ENCODE results near the gene ALAD. TPM values are rescaled to one million over a fixed set of nuclear protein-coding genes. Genes with fewer than 3 reads are reported as not detected.

The ALAD gene
- total and polyA plus RNA-seq, 2 of the 8 experiments (the other 6 are each of a cell fraction or from before 2014, with no cell fraction given) = 8.2 to 15.3 TPM

- peak overlapping the region; percentile 75 to 89 (median 76) for H3K4me3 ChIP-seq (ENCODE audit: extremely low read depth in 1 of 4, insufficient read depth in 2 of 4, low read depth in 3 of 4, low read length in 4 of 4)
- ChIA-PET CTCF (ENCODE audit: partially characterized antibody) (interaction anchor here (0.5 to 2.5 kb wide), 8 partner anchors 9 to 239 kb away, joined by 3 to 11 read pairs (median 4); partner anchors contain the start of genes CDC26 and PRPF4), POLR2A (ENCODE audit: partially characterized antibody) (interaction anchor here (1.0 to 2.8 kb wide), 7 partner anchors 8 to 47 kb away, joined by 3 to 11 read pairs (median 4); partner anchors contain the start of gene WDR31)
- peaks cover 0 to 14% (median 2%) of the 10 kb centered on the region in 4 experiments; a peak in 5 of 7 replicates for H3K27me3 ChIP-seq (replicated peaks in 1 of 4; ENCODE audit: control insufficient read depth in 3 of 4, extremely low read depth in 1 of 4, insufficient read depth in 3 of 4, low read length in 3 of 4)
- peaks cover 5 to 14% (median 10%) of the 10 kb centered on the region in 4 experiments for H3K4me1 ChIP-seq (replicated peaks in 1 of 4; ENCODE audit: control insufficient read depth in 3 of 4, insufficient read depth in 4 of 4, low read length in 3 of 4)
- FAIRE-seq (no peak), DNase-seq (ENCODE audit: low read depth in 1 of 2, low spot score in 2 of 2) (peak in 1 of 2 experiments; percentile 53)
- H2BK12ac ChIP-seq (ENCODE audit: low read depth, low read length) = no peak overlapping the region
- WGBS, 2 experiments (ENCODE audit: extremely low coverage in 1 of 2, insufficient coverage in 1 of 2, insufficient read length in 1 of 2, insufficient replicate concordance in 2 of 2, low coverage in 1 of 2, low lambda C conversion rate in 2 of 2, missing lambda C conversion rate in 1 of 2) = 21% methylated on average over 11 of the region's 13 CpGs; no CpG with 5 or more reads in 1 of the 2 experiments
- no peaks in the 10 kb centered on the region; the same call in none of the 2 replicates for H3K79me1 ChIP-seq (ENCODE audit: low read depth, low read length)
- H2BK20ac ChIP-seq (ENCODE audit: low read length) = no peak overlapping the region
- H3K18ac ChIP-seq (ENCODE audit: extremely low read depth, low read length) = no peak overlapping the region
- no peak overlapping the region for H4K5ac ChIP-seq (ENCODE audit: insufficient read length, low read depth, low read length)
- H2BK5ac ChIP-seq (ENCODE audit: low read depth, low read length) = no peak overlapping the region
- H3K79me2 ChIP-seq (ENCODE audit: control insufficient read depth in 1 of 2, insufficient read depth in 2 of 2, low read length in 2 of 2) = no peaks in the 10 kb centered on the region
- no peak overlapping the region for H3K27ac ChIP-seq (ENCODE audit: low read depth, low read length)
- no peak overlapping the region for H3K4ac ChIP-seq (replicated peaks; ENCODE audit: insufficient read length, low read depth, low read length)
- no peak overlapping the region for H2BK120ac ChIP-seq (replicated peaks; ENCODE audit: low read depth, low read length)
- H3K4me2 ChIP-seq (ENCODE audit: insufficient read depth in 1 of 2, low read depth in 2 of 2, low read length in 2 of 2) = peak overlapping the region; percentile 56 to 86
- H3K23me2 ChIP-seq (ENCODE audit: low read depth, low read length) = peaks cover 11% of the 10 kb centered on the region; the same call in 1 of the 2 replicates
- no peak overlapping the region for H2AK5ac ChIP-seq (ENCODE audit: low read depth, low read length)
- peaks cover 0 to 2% of the 10 kb centered on the region in 2 experiments for H4K20me1 ChIP-seq (replicated peaks in 1 of 2; ENCODE audit: control insufficient read depth in 1 of 2, insufficient read depth in 2 of 2, low read length in 2 of 2)
- no peak overlapping the region for H2BK15ac ChIP-seq (ENCODE audit: low read length)
- no peak overlapping the region for H4K8ac ChIP-seq (ENCODE audit: extremely low read depth, insufficient read depth, low read length)
- peak overlapping the region; percentile 27 for H2AFZ ChIP-seq (ENCODE audit: low read length)
- H3K14ac ChIP-seq (ENCODE audit: insufficient read length) = no peak overlapping the region
- TF ChIP-seq RXRA (IDR thresholded peaks at IDR 0.05; ENCODE audit: insufficient read depth, low read depth, low read length) (no peak), KDM1A (IDR thresholded peaks at IDR 0.05; ENCODE audit: borderline replicate concordance, low read length) (peak; percentile 24; the same call in 1 of the 2 replicates)
- no peaks in the 10 kb centered on the region for H3K36me3 ChIP-seq (ENCODE audit: control insufficient read depth in 2 of 4, insufficient read depth in 4 of 4, low read length in 3 of 4)
- no peak overlapping the region for H4K91ac ChIP-seq (replicated peaks; ENCODE audit: insufficient read length, low read length)
- H3K9ac ChIP-seq (replicated peaks in 1 of 4; ENCODE audit: extremely low read depth in 1 of 4, low read depth in 3 of 4, low read length in 3 of 4) = peak overlapping the region in 1 of 4 experiments; percentile 48; a peak in 1 of 7 replicates
- H3K9me3 ChIP-seq (ENCODE audit: insufficient read depth in 2 of 2, low read depth in 1 of 2, low read length in 1 of 2) = no peaks in the 10 kb centered on the region
- no peak overlapping the region for H3K56ac ChIP-seq (replicated peaks; ENCODE audit: insufficient read length, low read depth, low read length)
- H3K23ac ChIP-seq (ENCODE audit: insufficient read length) = no peak overlapping the region
Measured at GRCh38 chr9:113349066-113349444, 52.0 kb downstream of the ALAD start.

All from H1 (cell line).